HG02885 (cell line): ENCODE measurements around the gene ADIG.

ENCODE experiments used
- ATAC-seq: cut with Tn5 transposase; IDR thresholded peaks from one replicate; pipeline ENCODE4 v1.9.1; 2021; ENCODE audit warnings: mild to moderate bottlenecking; ENCODE audit not compliant: unreplicated experiment, poor library complexity

ADIG gene

GRCh38 chr20:38581013-38581412 lies at the start of gene ADIG:
Gene ADIG (plus strand): TSS chr20:38581197. CDS start chr20:38581251, 54 bp downstream.
- ATAC-seq, result no peak

GRCh38 chr20:38534756-38535155 lies 46.2 kb upstream of the ADIG start:
- ATAC-seq, result no peak

- no peak for ATAC-seq
Measured at GRCh38 chr20:38536310-38536709, 44.7 kb upstream of the ADIG start.

- no peak for ATAC-seq
Measured at GRCh38 chr20:38537176-38537575, 43.8 kb upstream of the ADIG start.

GRCh38 chr20:38538789-38539188 lies 42.2 kb upstream of the ADIG start:
- no peak for ATAC-seq

GRCh38 chr20:38543014-38543906 lies 37.7 kb upstream of the ADIG start:
- ATAC-seq, result no peak

- ATAC-seq, result no peak
Measured at GRCh38 chr20:38545771-38546170, 35.2 kb upstream of the ADIG start.

- ATAC-seq, result no peak
Measured at GRCh38 chr20:38547288-38548085, 33.5 kb upstream of the ADIG start.

- no peak for ATAC-seq
Measured at GRCh38 chr20:38548356-38549083, 32.5 kb upstream of the ADIG start.

GRCh38 chr20:38550274-38550673 lies 30.7 kb upstream of the ADIG start:
- ATAC-seq, result no peak

GRCh38 chr20:38551056-38551626 lies 29.9 kb upstream of the ADIG start:
- no peak for ATAC-seq

- no peak for ATAC-seq
Measured at GRCh38 chr20:38554986-38555385, 26.0 kb upstream of the ADIG start.

GRCh38 chr20:38555395-38555794 lies 25.6 kb upstream of the ADIG start:
- no peak for ATAC-seq

- no peak for ATAC-seq
Measured at GRCh38 chr20:38557174-38557573, 23.8 kb upstream of the ADIG start.

- ATAC-seq, result no peak
Measured at GRCh38 chr20:38558596-38559360, 22.2 kb upstream of the ADIG start.

GRCh38 chr20:38559764-38560163 lies 21.2 kb upstream of the ADIG start:
- no peak for ATAC-seq

- ATAC-seq, result no peak
Measured at GRCh38 chr20:38563802-38564431, 17.1 kb upstream of the ADIG start.

- no peak for ATAC-seq
Measured at GRCh38 chr20:38564680-38565079, 16.3 kb upstream of the ADIG start.

GRCh38 chr20:38566036-38566598 lies 14.9 kb upstream of the ADIG start:
- no peak for ATAC-seq
